H1 (cell line): ENCODE data around the gene SCNN1B.

Source experiments
- EZH2 ChIP-seq: fragments of 200-600 bp; sonication (generic); IDR thresholded peaks from 2 replicates; pipeline ENCODE4 v1.7.1; 2012; ENCODE audit warnings: low read depth, mild to moderate bottlenecking, moderate library complexity, low read length, inconsistent platforms; ENCODE audit not compliant: severe bottlenecking
- POLR2A ChIP-seq, 2 experiments: IDR thresholded peaks; 1 replicate in 1 of 2; 2 replicates in 1 of 2; pipeline ENCODE4 v1.6.1; 2011; ENCODE audit warnings: low read depth in 2 of 2, low read length in 2 of 2, mild to moderate bottlenecking in 2 of 2; ENCODE audit errors: control extremely low read depth in 1 of 2
- POLR2AphosphoS5 ChIP-seq: IDR thresholded peaks from 2 replicates; pipeline ENCODE4 v1.6.1; 2011; ENCODE audit warnings: low read depth, low read length
- TF ChIP-seq, protein P1 (sequence below), 3 experiments: IDR thresholded peaks; 1 replicate in 2 of 3; 2 replicates in 1 of 3; pipeline versions ENCODE4 v1.5.1 to v1.6.1; 2011; ENCODE audit warnings: low read length in 3 of 3, mild to moderate bottlenecking in 3 of 3, inconsistent platforms in 2 of 3, low read depth in 1 of 3, moderate library complexity in 1 of 3; ENCODE audit not compliant: insufficient read depth in 1 of 3; ENCODE audit errors: control extremely low read depth in 1 of 3

DNA sequence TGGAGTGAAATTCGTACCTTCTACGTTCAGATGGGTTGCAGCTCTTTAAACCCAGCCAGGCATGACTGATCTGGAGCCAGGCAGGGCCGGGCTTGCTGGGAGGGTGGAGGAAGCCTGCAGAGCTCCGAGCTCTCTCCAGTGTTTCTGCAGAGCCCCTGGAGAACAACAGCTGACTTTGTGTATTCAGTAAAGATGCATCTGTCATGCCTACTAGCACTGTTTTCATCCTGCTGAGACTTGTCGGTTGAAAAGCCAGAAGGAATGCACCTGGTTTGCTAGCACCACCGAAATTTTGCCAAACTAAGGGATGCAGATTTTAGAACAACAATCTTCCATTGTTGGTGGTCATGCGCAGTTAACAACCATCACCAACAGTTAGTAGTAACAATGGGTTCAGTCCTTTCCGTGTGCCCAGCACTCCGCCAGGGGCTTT is 22.4 kb upstream of the SCNN1B start:
- TF ChIP-seq POLR2A (IDR thresholded peaks at IDR 0.05; ENCODE audit: control extremely low read depth in 1 of 2, low read depth in 2 of 2, low read length in 2 of 2) (no peak), EZH2 (no peak), POLR2AphosphoS5 (no peak)
- TF ChIP-seq, protein P1, sequence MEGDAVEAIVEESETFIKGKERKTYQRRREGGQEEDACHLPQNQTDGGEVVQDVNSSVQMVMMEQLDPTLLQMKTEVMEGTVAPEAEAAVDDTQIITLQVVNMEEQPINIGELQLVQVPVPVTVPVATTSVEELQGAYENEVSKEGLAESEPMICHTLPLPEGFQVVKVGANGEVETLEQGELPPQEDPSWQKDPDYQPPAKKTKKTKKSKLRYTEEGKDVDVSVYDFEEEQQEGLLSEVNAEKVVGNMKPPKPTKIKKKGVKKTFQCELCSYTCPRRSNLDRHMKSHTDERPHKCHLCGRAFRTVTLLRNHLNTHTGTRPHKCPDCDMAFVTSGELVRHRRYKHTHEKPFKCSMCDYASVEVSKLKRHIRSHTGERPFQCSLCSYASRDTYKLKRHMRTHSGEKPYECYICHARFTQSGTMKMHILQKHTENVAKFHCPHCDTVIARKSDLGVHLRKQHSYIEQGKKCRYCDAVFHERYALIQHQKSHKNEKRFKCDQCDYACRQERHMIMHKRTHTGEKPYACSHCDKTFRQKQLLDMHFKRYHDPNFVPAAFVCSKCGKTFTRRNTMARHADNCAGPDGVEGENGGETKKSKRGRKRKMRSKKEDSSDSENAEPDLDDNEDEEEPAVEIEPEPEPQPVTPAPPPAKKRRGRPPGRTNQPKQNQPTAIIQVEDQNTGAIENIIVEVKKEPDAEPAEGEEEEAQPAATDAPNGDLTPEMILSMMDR (IDR thresholded peaks at IDR 0.05; ENCODE audit: control extremely low read depth in 1 of 3, insufficient read depth in 1 of 3, low read depth in 1 of 3, low read length in 3 of 3): 0 out of 4 replicates have a peak, but pooled peaks of 1 of the 3 experiments have one; percentile 6
